COR-L47 (cell line): ENCODE results near the gene IGFBP4.
"Not testable (repeated sequence)": the region's sequence is repeated elsewhere in the genome, so short reads cannot be mapped to it uniquely, and the experiment has no call there.

Experiments used
- DNase-seq: peaks from one replicate; lab custom pipeline; 2025; lab: John Stamatoyannopoulos, UW

Gene IGFBP4

GRCh38 chr17:40443196-40443987, at the start of gene IGFBP4:
Gene IGFBP4 (plus strand): TSS chr17:40443450. CDS start chr17:40443736, 286 bp downstream.
- peak; percentile 76 for DNase-seq

GRCh38 chr17:40399185-40399584, 44.1 kb upstream of the IGFBP4 start:
- DNase-seq: peak; percentile 51

- no peak for DNase-seq
Observed at GRCh38 chr17:40402668-40403067, 40.6 kb upstream of the IGFBP4 start.

- DNase-seq: no peak
Observed at GRCh38 chr17:40404003-40404402, 39.2 kb upstream of the IGFBP4 start.

GRCh38 chr17:40407460-40407859, 35.8 kb upstream of the IGFBP4 start:
- DNase-seq: no peak

- not testable (repeated sequence) for DNase-seq
Observed at GRCh38 chr17:40409540-40409939, 33.7 kb upstream of the IGFBP4 start.

GRCh38 chr17:40410082-40410481, 33.2 kb upstream of the IGFBP4 start:
- DNase-seq: no peak

GRCh38 chr17:40411821-40412220, 31.4 kb upstream of the IGFBP4 start:
- no peak for DNase-seq

- DNase-seq: no peak
Observed at GRCh38 chr17:40412880-40413279, 30.4 kb upstream of the IGFBP4 start.

- DNase-seq: not testable (repeated sequence)
Observed at GRCh38 chr17:40414312-40414711, 28.9 kb upstream of the IGFBP4 start.

GRCh38 chr17:40415390-40415789, 27.9 kb upstream of the IGFBP4 start:
- DNase-seq: peak; percentile 14

- DNase-seq: no peak
Observed at GRCh38 chr17:40416671-40417070, 26.6 kb upstream of the IGFBP4 start.

- peak; percentile 22 for DNase-seq
Observed at GRCh38 chr17:40417258-40417608, 26.0 kb upstream of the IGFBP4 start.

- DNase-seq: peak; percentile 100
Observed at GRCh38 chr17:40417609-40418427, 25.4 kb upstream of the IGFBP4 start, which contains the start of gene TOP2A. Gene TOP2A (minus strand): TSS chr17:40417896. CDS start chr17:40417791, 105 bp downstream.

GRCh38 chr17:40418428-40418706, 24.9 kb upstream of the IGFBP4 start:
- DNase-seq: no peak

- peak; percentile 5 for DNase-seq
Observed at GRCh38 chr17:40419559-40420331, 23.5 kb upstream of the IGFBP4 start.

- no peak for DNase-seq
Observed at GRCh38 chr17:40422990-40423633, 20.1 kb upstream of the IGFBP4 start.

GRCh38 chr17:40425741-40426140, 17.5 kb upstream of the IGFBP4 start:
- no peak for DNase-seq

GRCh38 chr17:40427002-40427491, 16.2 kb upstream of the IGFBP4 start:
- no peak for DNase-seq

- no peak for DNase-seq
Observed at GRCh38 chr17:40430272-40431230, 12.7 kb upstream of the IGFBP4 start.

- no peak for DNase-seq
Observed at GRCh38 chr17:40431231-40431602, 12.0 kb upstream of the IGFBP4 start.
